ENCODE data around the gene IGFBP3.

IGFBP3 gene

DNA sequence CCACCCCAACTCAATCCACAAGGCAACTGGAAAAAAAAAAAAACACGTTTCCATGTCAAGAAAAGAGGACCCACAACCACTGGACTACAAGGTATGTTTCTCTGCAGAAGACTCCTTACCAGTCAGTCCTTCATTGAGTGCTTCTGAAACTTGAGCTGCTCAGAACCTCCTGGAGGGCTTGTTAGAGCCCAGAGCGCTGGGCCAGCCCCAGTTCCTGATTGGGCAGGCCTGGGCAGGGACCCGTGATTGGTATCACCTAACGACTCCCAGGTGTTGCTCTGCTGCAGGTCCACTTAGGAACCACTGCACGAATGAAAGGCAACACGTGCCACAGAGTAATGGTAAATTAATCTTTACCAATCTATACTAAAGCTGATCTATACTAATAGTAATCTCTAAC is 47.7 kb downstream of the IGFBP3 start:
- Histone ChIP-seq H4K8ac (ENCODE audit: low read depth, low read length) (no peak overlapping the region), H3K36me3 (ENCODE audit: control insufficient read depth, insufficient read depth, low read length) (no peaks in the 10 kb centered on the region), H3K27ac (ENCODE audit: low read depth, low read length) (no peak overlapping the region), H3K18ac (ENCODE audit: low read length) (no peak overlapping the region), H3K4me3 (ENCODE audit: low read length) (no peak overlapping the region), H2BK120ac (ENCODE audit: low read depth, low read length) (no peak overlapping the region), H3K4me2 (ENCODE audit: low read length) (no peak overlapping the region), H3K4me1 (ENCODE audit: control insufficient read depth, low read depth, low read length) (no peaks in the 10 kb centered on the region), H3K9ac (ENCODE audit: low read length) (no peak overlapping the region), H3K79me1 (ENCODE audit: low read length) (no peaks in the 10 kb centered on the region), H3K27me3 (ENCODE audit: insufficient read depth, low read length, poor library complexity) (no peaks in the 10 kb centered on the region), H2AK5ac (ENCODE audit: low read length) (no peak overlapping the region), H3K79me2 (ENCODE audit: control insufficient read depth, insufficient read depth, low read length) (no peaks in the 10 kb centered on the region), H3K23ac (ENCODE audit: low read length) (no peak overlapping the region), H2BK5ac (ENCODE audit: low read length) (no peak overlapping the region), H3K56ac (ENCODE audit: low read length) (no peak overlapping the region), H3K4ac (ENCODE audit: low read depth, low read length) (no peak overlapping the region), H4K5ac (ENCODE audit: low read length) (no peak overlapping the region), H2BK15ac (replicated peaks; ENCODE audit: low read depth) (no peak overlapping the region)
- DNase-seq: no peak
- WGBS (ENCODE audit: extremely low coverage, insufficient coverage, low lambda C conversion rate): no CpG with 5 or more reads among the region's 6 CpGs

DNA sequence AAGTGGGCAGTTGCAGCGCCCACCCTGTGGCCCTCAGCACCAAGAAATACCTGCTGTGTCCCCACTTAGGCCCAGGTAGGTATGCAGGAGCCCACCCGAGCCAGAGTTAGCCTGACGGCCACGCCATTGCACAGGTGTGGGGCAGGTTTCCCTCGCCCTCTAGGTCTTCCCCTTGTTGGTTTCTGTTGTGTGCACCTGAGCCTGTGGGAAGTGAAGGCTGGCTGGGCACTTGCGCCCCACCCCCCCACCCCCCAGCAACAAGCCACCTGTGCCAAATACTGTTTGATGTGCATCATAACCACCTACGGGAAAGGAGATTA is 48.1 kb downstream of the IGFBP3 start, which contains the start of gene CCDC201:
TSS of gene CCDC201 (minus strand) at position 48 of the 320 bp plus-strand sequence. CDS start 75 bp downstream, outside the sequence.
- H3K4ac ChIP-seq (ENCODE audit: low read depth, low read length): no peak within 1 kb of the TSS
- no peak within 1 kb of the TSS for H3K4me2 ChIP-seq (ENCODE audit: low read length)
- H3K9ac ChIP-seq (ENCODE audit: low read length): no peak within 1 kb of the TSS
- no peak within 1 kb of the TSS for H2BK120ac ChIP-seq (ENCODE audit: low read depth, low read length)
- no peak within 1 kb of the TSS for H3K18ac ChIP-seq (ENCODE audit: low read length)
- no peak within 1 kb of the TSS for H3K56ac ChIP-seq (ENCODE audit: low read length)
- DNase-seq: no peak
- no peaks in the 10 kb centered on the region for H3K36me3 ChIP-seq (ENCODE audit: control insufficient read depth, insufficient read depth, low read length)
- no peak within 1 kb of the TSS for H2BK15ac ChIP-seq (replicated peaks; ENCODE audit: low read depth)
- no peaks in the 10 kb centered on the region for H3K27me3 ChIP-seq (ENCODE audit: insufficient read depth, low read length, poor library complexity)
- WGBS (ENCODE audit: extremely low coverage, insufficient coverage, low lambda C conversion rate): no CpG with 5 or more reads among the region's 7 CpGs
- H4K8ac ChIP-seq (ENCODE audit: low read depth, low read length): no peak within 1 kb of the TSS
- H3K4me1 ChIP-seq (ENCODE audit: control insufficient read depth, low read depth, low read length): no peaks in the 10 kb centered on the region
- H2AK5ac ChIP-seq (ENCODE audit: low read length): no peak within 1 kb of the TSS
- no peak within 1 kb of the TSS for H3K23ac ChIP-seq (ENCODE audit: low read length)
- no peak within 1 kb of the TSS for H3K27ac ChIP-seq (ENCODE audit: low read depth, low read length)
- no peaks in the 10 kb centered on the region for H3K79me1 ChIP-seq (ENCODE audit: low read length)
- H4K5ac ChIP-seq (ENCODE audit: low read length): no peak within 1 kb of the TSS
- no peaks in the 10 kb centered on the region for H3K79me2 ChIP-seq (ENCODE audit: control insufficient read depth, insufficient read depth, low read length)
- H2BK5ac ChIP-seq (ENCODE audit: low read length): no peak within 1 kb of the TSS
- H3K4me3 ChIP-seq (ENCODE audit: low read length): no peak within 1 kb of the TSS

DNA sequence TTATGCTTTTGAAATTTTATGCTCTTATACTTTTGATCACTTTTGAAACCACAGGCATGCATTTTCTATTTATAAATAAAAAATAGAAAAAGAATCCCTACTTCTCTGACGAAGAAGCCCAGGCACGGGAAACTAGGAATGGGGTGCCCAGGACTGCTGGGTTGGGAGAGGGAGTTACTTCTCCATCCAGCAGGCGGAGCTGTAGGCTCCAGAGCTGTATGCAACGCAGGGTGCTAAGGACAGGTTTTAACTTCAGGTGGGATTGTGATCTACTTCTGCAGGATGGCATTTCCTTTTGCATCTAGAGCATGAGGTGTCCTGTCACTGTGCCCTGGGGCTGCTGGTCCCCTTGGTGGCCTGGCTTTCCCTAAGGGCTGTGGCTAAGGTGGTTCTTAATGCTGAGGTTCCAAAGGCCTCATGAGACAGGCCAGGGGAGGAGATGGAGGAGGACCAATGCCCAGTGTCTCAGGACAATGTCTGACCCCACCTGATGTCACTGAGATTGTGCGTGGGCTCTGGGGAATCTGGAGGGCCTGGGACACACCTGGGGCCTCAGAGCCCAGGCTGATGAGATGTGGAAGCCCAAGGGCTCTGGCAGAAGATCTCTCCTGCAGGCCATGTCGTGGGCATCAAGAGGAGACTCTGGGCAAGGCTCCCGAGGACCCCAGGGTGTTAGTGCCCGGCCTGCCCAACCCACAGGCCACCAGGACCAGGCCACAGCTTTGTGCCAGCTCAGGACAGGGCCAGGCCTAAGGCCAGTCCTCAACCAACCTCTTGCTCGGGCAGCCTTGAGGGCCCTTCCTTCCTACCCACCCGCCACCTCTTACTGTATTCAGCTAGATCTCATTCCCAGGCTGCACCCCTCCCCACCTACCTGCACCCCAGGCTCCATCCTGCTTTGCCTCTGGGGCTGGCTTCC is 48.7 kb downstream of the IGFBP3 start:
- no peak overlapping the region for H3K18ac ChIP-seq (ENCODE audit: low read length)
- H3K56ac ChIP-seq (ENCODE audit: low read length): no peak overlapping the region
- H3K23ac ChIP-seq (ENCODE audit: low read length): no peak overlapping the region
- H2BK120ac ChIP-seq (ENCODE audit: low read depth, low read length): no peak overlapping the region
- no peak overlapping the region for H3K9ac ChIP-seq (ENCODE audit: low read length)
- no peaks in the 10 kb centered on the region for H3K27me3 ChIP-seq (ENCODE audit: insufficient read depth, low read length, poor library complexity)
- H2BK5ac ChIP-seq (ENCODE audit: low read length): no peak overlapping the region
- H3K36me3 ChIP-seq (ENCODE audit: control insufficient read depth, insufficient read depth, low read length): no peaks in the 10 kb centered on the region
- no peak overlapping the region for H2AK5ac ChIP-seq (ENCODE audit: low read length)
- no peak overlapping the region for H3K4me3 ChIP-seq (ENCODE audit: low read length)
- no peak overlapping the region for H4K8ac ChIP-seq (ENCODE audit: low read depth, low read length)
- no peaks in the 10 kb centered on the region for H3K79me2 ChIP-seq (ENCODE audit: control insufficient read depth, insufficient read depth, low read length)
- no peak overlapping the region for H3K4me2 ChIP-seq (ENCODE audit: low read length)
- WGBS (ENCODE audit: extremely low coverage, insufficient coverage, low lambda C conversion rate): no CpG with 5 or more reads among the region's 10 CpGs
- H3K27ac ChIP-seq (ENCODE audit: low read depth, low read length): no peak overlapping the region
- no peak overlapping the region for H2BK15ac ChIP-seq (replicated peaks; ENCODE audit: low read depth)
- DNase-seq: peak; percentile 58
- no peaks in the 10 kb centered on the region for H3K4me1 ChIP-seq (ENCODE audit: control insufficient read depth, low read depth, low read length)
- no peaks in the 10 kb centered on the region for H3K79me1 ChIP-seq (ENCODE audit: low read length)
- no peak overlapping the region for H4K5ac ChIP-seq (ENCODE audit: low read length)
- H3K4ac ChIP-seq (ENCODE audit: low read depth, low read length): no peak overlapping the region

DNA sequence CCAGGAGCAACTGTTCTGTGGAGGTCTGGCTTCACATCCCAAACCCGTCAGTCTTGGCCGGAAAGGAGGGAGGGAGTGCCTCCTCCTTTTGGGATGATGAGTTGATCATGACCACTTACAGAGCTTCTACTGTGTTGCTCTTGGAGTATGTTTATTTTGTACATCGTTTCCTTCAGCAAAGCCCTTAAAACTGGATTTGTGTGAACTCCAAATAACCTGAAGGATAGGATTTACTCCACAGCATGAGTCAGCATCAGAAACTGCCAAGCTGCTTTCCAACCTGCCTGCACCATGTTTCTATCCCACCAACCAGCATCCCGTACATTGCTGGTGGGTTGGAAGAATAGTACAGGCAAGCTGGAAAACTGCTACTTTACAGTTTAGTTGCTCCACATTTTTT is 51.6 kb downstream of the IGFBP3 start:
- no peak overlapping the region for H4K5ac ChIP-seq (ENCODE audit: low read length)
- no peak overlapping the region for H4K8ac ChIP-seq (ENCODE audit: low read depth, low read length)
- H2BK15ac ChIP-seq (replicated peaks; ENCODE audit: low read depth): no peak overlapping the region
- H2BK5ac ChIP-seq (ENCODE audit: low read length): no peak overlapping the region
- H3K23ac ChIP-seq (ENCODE audit: low read length): no peak overlapping the region
- no peak overlapping the region for H2AK5ac ChIP-seq (ENCODE audit: low read length)
- no peak overlapping the region for H3K56ac ChIP-seq (ENCODE audit: low read length)
- H3K79me1 ChIP-seq (ENCODE audit: low read length): no peaks in the 10 kb centered on the region
- H3K27me3 ChIP-seq (ENCODE audit: insufficient read depth, low read length, poor library complexity): no peaks in the 10 kb centered on the region
- H3K4ac ChIP-seq (ENCODE audit: low read depth, low read length): no peak overlapping the region
- H3K27ac ChIP-seq (ENCODE audit: low read depth, low read length): no peak overlapping the region
- DNase-seq: no peak
- no peak overlapping the region for H3K9ac ChIP-seq (ENCODE audit: low read length)
- no peaks in the 10 kb centered on the region for H3K79me2 ChIP-seq (ENCODE audit: control insufficient read depth, insufficient read depth, low read length)
- H3K4me2 ChIP-seq (ENCODE audit: low read length): no peak overlapping the region
- no peaks in the 10 kb centered on the region for H3K4me1 ChIP-seq (ENCODE audit: control insufficient read depth, low read depth, low read length)
- H2BK120ac ChIP-seq (ENCODE audit: low read depth, low read length): no peak overlapping the region
- no peak overlapping the region for H3K4me3 ChIP-seq (ENCODE audit: low read length)
- WGBS (ENCODE audit: extremely low coverage, insufficient coverage, low lambda C conversion rate): no CpG with 5 or more reads among the region's 4 CpGs
- H3K18ac ChIP-seq (ENCODE audit: low read length): no peak overlapping the region
- no peaks in the 10 kb centered on the region for H3K36me3 ChIP-seq (ENCODE audit: control insufficient read depth, insufficient read depth, low read length)

DNA sequence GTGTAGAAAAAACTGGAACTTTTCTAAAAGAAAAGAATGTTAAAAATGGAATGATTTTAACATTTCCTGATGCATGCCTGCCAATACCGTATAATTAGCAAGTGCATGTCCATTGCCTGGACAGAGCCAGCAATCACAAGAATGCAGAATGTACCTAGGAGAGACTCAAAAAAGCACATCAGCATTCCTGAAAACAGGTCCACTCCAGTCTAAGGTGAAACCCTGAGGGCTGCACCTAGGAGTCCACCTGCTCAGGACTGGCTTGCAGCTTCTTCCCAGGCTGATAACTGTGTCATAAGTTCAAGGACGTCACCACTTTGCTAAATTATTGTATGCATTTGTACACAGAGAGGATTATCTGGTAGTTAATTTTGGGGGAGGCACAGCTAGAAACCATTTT is 53.6 kb downstream of the IGFBP3 start:
- H3K27me3 ChIP-seq (ENCODE audit: insufficient read depth, low read length, poor library complexity): no peaks in the 10 kb centered on the region
- no peak overlapping the region for H3K4me3 ChIP-seq (ENCODE audit: low read length)
- no peak overlapping the region for H4K8ac ChIP-seq (ENCODE audit: low read depth, low read length)
- H3K56ac ChIP-seq (ENCODE audit: low read length): no peak overlapping the region
- no peak overlapping the region for H3K23ac ChIP-seq (ENCODE audit: low read length)
- no peak overlapping the region for H3K27ac ChIP-seq (ENCODE audit: low read depth, low read length)
- no peaks in the 10 kb centered on the region for H3K4me1 ChIP-seq (ENCODE audit: control insufficient read depth, low read depth, low read length)
- WGBS (ENCODE audit: extremely low coverage, insufficient coverage, low lambda C conversion rate): no CpG with 5 or more reads among the region's 2 CpGs
- H3K9ac ChIP-seq (ENCODE audit: low read length): no peak overlapping the region
- H3K36me3 ChIP-seq (ENCODE audit: control insufficient read depth, insufficient read depth, low read length): no peaks in the 10 kb centered on the region
- no peak overlapping the region for H2AK5ac ChIP-seq (ENCODE audit: low read length)
- H3K18ac ChIP-seq (ENCODE audit: low read length): no peak overlapping the region
- no peak overlapping the region for H3K4ac ChIP-seq (ENCODE audit: low read depth, low read length)
- no peak overlapping the region for H2BK15ac ChIP-seq (replicated peaks; ENCODE audit: low read depth)
- H3K4me2 ChIP-seq (ENCODE audit: low read length): no peak overlapping the region
- H2BK5ac ChIP-seq (ENCODE audit: low read length): no peak overlapping the region
- H4K5ac ChIP-seq (ENCODE audit: low read length): no peak overlapping the region
- no peaks in the 10 kb centered on the region for H3K79me2 ChIP-seq (ENCODE audit: control insufficient read depth, insufficient read depth, low read length)
- DNase-seq: no peak
- H2BK120ac ChIP-seq (ENCODE audit: low read depth, low read length): no peak overlapping the region
- no peaks in the 10 kb centered on the region for H3K79me1 ChIP-seq (ENCODE audit: low read length)

Data from mesendoderm (in vitro differentiated cells).